CD14-positive monocyte (primary cell): ENCODE results near the gene WWTR1. TPM values are rescaled to one million over a fixed set of nuclear protein-coding genes. Genes with fewer than 3 reads are reported as not detected.
A peak's percentile ranks its signal among the peaks of the same experiment; 100 is the strongest.

ENCODE experiments used
- DNase-seq, 3 donors: peaks; one replicate each; pipeline ENCODE4 v3.0.0-alpha.2; 2011 to 2022
- H2AFZ ChIP-seq: 2 replicates; pipeline ENCODE4 v1.6.0; 2012; ENCODE audit warnings: mild to moderate bottlenecking, low read depth, low read length, inconsistent platforms; ENCODE audit not compliant: insufficient read depth, poor library complexity, severe bottlenecking
- H3K27ac ChIP-seq, 2 donors: 1 replicate in 1 of 2; 2 replicates in 1 of 2; pipeline ENCODE4 v1.5.1; 2012 to 2013; ENCODE audit warnings: low read length in 2 of 2, control low read depth in 1 of 2, inconsistent platforms in 1 of 2, low read depth in 1 of 2, mild to moderate bottlenecking in 1 of 2
- H3K27me3 ChIP-seq, 2 donors: one replicate each; pipeline versions ENCODE4 v1.6.0 to v1.6.1; 2011 to 2013; ENCODE audit warnings: low read length in 2 of 2; ENCODE audit not compliant: control insufficient read depth in 2 of 2, insufficient read depth in 2 of 2
- H3K36me3 ChIP-seq, 2 donors: replicated peaks in 1 of 2; 1 replicate in 1 of 2; 2 replicates in 1 of 2; pipeline versions ENCODE4 v1.5.1 to v1.6.1; 2012 to 2013; ENCODE audit warnings: low read length in 2 of 2, control low read depth in 1 of 2, inconsistent platforms in 1 of 2, mild to moderate bottlenecking in 1 of 2; ENCODE audit not compliant: insufficient read depth in 2 of 2, control insufficient read depth in 1 of 2
- H3K4me1 ChIP-seq, 2 donors: 1 replicate in 1 of 2; 2 replicates in 1 of 2; pipeline versions ENCODE4 v1.5.1 to v1.6.1; 2012 to 2013; ENCODE audit warnings: low read length in 2 of 2, control low read depth in 1 of 2, inconsistent platforms in 1 of 2, mild to moderate bottlenecking in 1 of 2, moderate library complexity in 1 of 2; ENCODE audit not compliant: insufficient read depth in 2 of 2, control insufficient read depth in 1 of 2
- H3K4me2 ChIP-seq: replicated peaks from 2 replicates; pipeline ENCODE3; 2012; ENCODE audit warnings: low read length, moderate library complexity, mild to moderate bottlenecking; ENCODE audit not compliant: poor library complexity, severe bottlenecking; ENCODE audit errors: extremely low read depth
- H3K4me3 ChIP-seq, 3 experiments: fragments of 200-600 bp in 1 of 3; sonication (generic) in 1 of 3; replicated peaks in 1 of 3; 1 replicate in 2 of 3; 2 replicates in 1 of 3; pipeline ENCODE4 v1.5.1; 2011 to 2013; ENCODE audit warnings: low read length in 3 of 3, mild to moderate bottlenecking in 3 of 3, control low read depth in 2 of 3, low read depth in 2 of 3, inconsistent platforms in 1 of 3, moderate library complexity in 1 of 3
- H3K79me2 ChIP-seq: 2 replicates; pipeline ENCODE4 v1.6.0; 2012; ENCODE audit warnings: mild to moderate bottlenecking, control low read depth, inconsistent platforms, low read length, moderate library complexity; ENCODE audit not compliant: insufficient read depth
- H3K9ac ChIP-seq: 2 replicates; pipeline ENCODE4 v1.6.0; 2017; ENCODE audit warnings: low read length, mild to moderate bottlenecking; ENCODE audit not compliant: insufficient read depth, poor library complexity, severe bottlenecking
- H3K9me3 ChIP-seq, 2 donors: replicated peaks in 1 of 2; 1 replicate in 1 of 2; 2 replicates in 1 of 2; pipeline versions ENCODE4 v1.5.1 to v1.6.1; 2012 to 2013; ENCODE audit warnings: low read length in 2 of 2, control low read depth in 1 of 2; ENCODE audit not compliant: control insufficient read depth in 1 of 2, insufficient read depth in 1 of 2
- H4K20me1 ChIP-seq: 2 replicates; pipeline ENCODE4 v1.6.0; 2012; ENCODE audit warnings: mild to moderate bottlenecking, low read length, control low read depth, moderate library complexity; ENCODE audit not compliant: insufficient read depth
- H3K27ac Mint-ChIP-seq, 7 donors: one replicate each; pipeline ENCODE4 v1.8.0; 2020; ENCODE audit warnings: mild to moderate bottlenecking in 7 of 7, mixed read lengths in 7 of 7, moderate library complexity in 6 of 7, inconsistent platforms in 2 of 7
- H3K27me3 Mint-ChIP-seq, 3 donors: one replicate each; pipeline ENCODE4 v1.8.0; 2021 to 2022; ENCODE audit warnings: low read depth in 3 of 3, mild to moderate bottlenecking in 3 of 3, mixed read lengths in 3 of 3, moderate library complexity in 3 of 3, inconsistent platforms in 1 of 3
- H3K36me3 Mint-ChIP-seq, 2 donors: one replicate each; pipeline ENCODE4 v1.8.0; 2020; ENCODE audit warnings: mixed read lengths in 2 of 2, inconsistent platforms in 1 of 2, mild to moderate bottlenecking in 1 of 2
- H3K4me1 Mint-ChIP-seq: one replicate; pipeline ENCODE4 v1.8.0; 2020; ENCODE audit warnings: mild to moderate bottlenecking, mixed read lengths
- H3K4me3 Mint-ChIP-seq, 2 donors: one replicate each; pipeline ENCODE4 v1.8.0; 2020; ENCODE audit warnings: mild to moderate bottlenecking in 2 of 2, mixed read lengths in 2 of 2, moderate library complexity in 1 of 2
- H3K9me3 Mint-ChIP-seq, 7 donors: one replicate each; pipeline ENCODE4 v1.8.0; 2020 to 2022; ENCODE audit warnings: mixed read lengths in 7 of 7, mild to moderate bottlenecking in 6 of 7, moderate library complexity in 6 of 7, inconsistent platforms in 2 of 7
- WGBS: methylation state at CpG from one replicate; pipeline ENCODE4 v1.1.5; 2013; ENCODE audit warnings: missing lambda C conversion rate; ENCODE audit not compliant: insufficient coverage; 5-methylcytosine and 5-hydroxymethylcytosine counted together
- intact Hi-C, 2 donors: fragments of 100-400 bp; cut with micrococcal nuclease; formaldehyde crosslinking; loops; one replicate each; pipeline versions ENCODE4 v1.15.0 to v1.15.1; 2023
- polyA plus RNA-seq, 3 donors: library from polyadenylated mRNA; depleted of rRNA in 1 of 3; unstranded in 2 of 3; stranded (reverse) in 1 of 3; fragments of 300-500 nt in 2 of 3; fragments of >200 nt in 1 of 3; fragmentation: Illumina TruSeq in 2 of 3; gene quantifications; 1 replicate in 2 of 3; 2 replicates in 1 of 3; pipeline ENCODE4 v1.2.3, GENCODE V29; 2012 to 2021
- TF ChIP-seq, protein P1 (sequence below): fragments of 200-600 bp; IDR thresholded peaks from one replicate; pipeline ENCODE4 v1.8.0; 2022; ENCODE audit warnings: antibody characterized with exemption, mild to moderate bottlenecking

The WWTR1 gene
- polyA plus RNA-seq, 3 donors = not detected

DNA sequence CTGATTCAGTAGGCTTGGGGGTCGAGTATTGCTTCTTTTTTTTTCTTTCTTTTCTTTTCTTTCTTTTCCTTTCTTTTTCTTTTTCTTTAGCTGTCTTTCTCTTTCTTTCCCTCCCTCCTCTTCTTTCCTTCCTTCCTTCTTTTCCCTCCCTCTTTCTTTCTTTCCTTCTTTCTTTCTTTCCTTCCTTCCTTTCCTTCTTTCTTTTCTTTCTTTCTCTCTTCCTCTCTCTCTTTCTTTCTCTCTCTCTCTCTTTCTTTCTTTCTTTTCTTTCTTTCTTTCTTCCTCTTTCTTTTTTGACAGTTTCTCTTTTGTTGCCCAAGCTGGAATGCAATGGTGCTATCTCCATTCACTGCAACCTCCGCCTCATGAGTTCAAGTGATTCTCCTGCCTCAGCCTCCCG is 147.3 kb downstream of the WWTR1 start:
- DNase-seq = no peak
- peaks cover 29% of the 10 kb centered on the region for H3K4me1 Mint-ChIP-seq
- H3K4me2 ChIP-seq = no peak overlapping the region
- H3K4me3 ChIP-seq = no peak overlapping the region
- no peak overlapping the region for H2AFZ ChIP-seq
- intact Hi-C loops = no loop called here
- H3K9ac ChIP-seq = no peak overlapping the region
- peaks cover 6 to 15% (median 13%) of the 10 kb centered on the region in 3 donors for H3K27me3 Mint-ChIP-seq
- WGBS = 100% methylated on average over 2 of the region's 3 CpGs
- H4K20me1 ChIP-seq = no peaks in the 10 kb centered on the region
- H3K4me3 Mint-ChIP-seq = no peak overlapping the region
- H3K27ac ChIP-seq = no peak overlapping the region
- peaks cover 0 to 2% (median 0%) of the 10 kb centered on the region in 7 donors for H3K9me3 Mint-ChIP-seq
- H3K36me3 ChIP-seq = no peaks in the 10 kb centered on the region
- TF ChIP-seq, protein P1, sequence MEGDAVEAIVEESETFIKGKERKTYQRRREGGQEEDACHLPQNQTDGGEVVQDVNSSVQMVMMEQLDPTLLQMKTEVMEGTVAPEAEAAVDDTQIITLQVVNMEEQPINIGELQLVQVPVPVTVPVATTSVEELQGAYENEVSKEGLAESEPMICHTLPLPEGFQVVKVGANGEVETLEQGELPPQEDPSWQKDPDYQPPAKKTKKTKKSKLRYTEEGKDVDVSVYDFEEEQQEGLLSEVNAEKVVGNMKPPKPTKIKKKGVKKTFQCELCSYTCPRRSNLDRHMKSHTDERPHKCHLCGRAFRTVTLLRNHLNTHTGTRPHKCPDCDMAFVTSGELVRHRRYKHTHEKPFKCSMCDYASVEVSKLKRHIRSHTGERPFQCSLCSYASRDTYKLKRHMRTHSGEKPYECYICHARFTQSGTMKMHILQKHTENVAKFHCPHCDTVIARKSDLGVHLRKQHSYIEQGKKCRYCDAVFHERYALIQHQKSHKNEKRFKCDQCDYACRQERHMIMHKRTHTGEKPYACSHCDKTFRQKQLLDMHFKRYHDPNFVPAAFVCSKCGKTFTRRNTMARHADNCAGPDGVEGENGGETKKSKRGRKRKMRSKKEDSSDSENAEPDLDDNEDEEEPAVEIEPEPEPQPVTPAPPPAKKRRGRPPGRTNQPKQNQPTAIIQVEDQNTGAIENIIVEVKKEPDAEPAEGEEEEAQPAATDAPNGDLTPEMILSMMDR = no peak
- no peaks in the 10 kb centered on the region for H3K9me3 ChIP-seq
- H3K4me1 ChIP-seq = peaks cover 14 to 19% of the 10 kb centered on the region in 2 donors
- no peaks in the 10 kb centered on the region for H3K79me2 ChIP-seq
- peak overlapping the region in 3 of 7 donors; percentile 50 to 71 (median 54) for H3K27ac Mint-ChIP-seq
- H3K27me3 ChIP-seq = peaks cover 0 to 4% of the 10 kb centered on the region in 2 donors
- no peaks in the 10 kb centered on the region for H3K36me3 Mint-ChIP-seq

- DNase-seq = peak in 1 of 3 donors; percentile 21
- Histone ChIP-seq H3K9me3 (no peaks in the 10 kb centered on the region), H3K27ac (no peak overlapping the region), H3K4me2 (no peak overlapping the region), H3K79me2 (no peaks in the 10 kb centered on the region), H3K27me3 (peaks cover 0 to 4% of the 10 kb centered on the region in 2 donors), H2AFZ (no peak overlapping the region), H4K20me1 (no peaks in the 10 kb centered on the region), H3K4me3 (no peak overlapping the region), H3K4me1 (peaks cover 14 to 19% of the 10 kb centered on the region in 2 donors), H3K36me3 (no peaks in the 10 kb centered on the region), H3K9ac (no peak overlapping the region)
- Mint-ChIP-seq H3K36me3 (no peaks in the 10 kb centered on the region), H3K4me3 (no peak overlapping the region), H3K4me1 (peaks cover 29% of the 10 kb centered on the region), H3K9me3 (peaks cover 0 to 2% (median 0%) of the 10 kb centered on the region in 7 donors), H3K27me3 (peaks cover 6 to 12% (median 11%) of the 10 kb centered on the region in 3 donors), H3K27ac (peak overlapping the region in 4 of 7 donors; percentile 30 to 89 (median 48))
- intact Hi-C loops = no loop called here
- no CpG with 5 or more reads among the region's 3 CpGs for whole genome bisulfite sequencing
- TF ChIP-seq, protein P1 = no peak
Observed at GRCh38 chr3:149509526-149509925, 148.3 kb downstream of the WWTR1 start.
